Measurements from ENCODE around the gene SLC48A1. TPM values are rescaled to one million over a fixed set of nuclear protein-coding genes. Genes with fewer than 3 reads are reported as not detected.

The SLC48A1 gene
- polyA plus RNA-seq, 3 donors = 9.4 to 19.6 (median 15.8) TPM

DNA sequence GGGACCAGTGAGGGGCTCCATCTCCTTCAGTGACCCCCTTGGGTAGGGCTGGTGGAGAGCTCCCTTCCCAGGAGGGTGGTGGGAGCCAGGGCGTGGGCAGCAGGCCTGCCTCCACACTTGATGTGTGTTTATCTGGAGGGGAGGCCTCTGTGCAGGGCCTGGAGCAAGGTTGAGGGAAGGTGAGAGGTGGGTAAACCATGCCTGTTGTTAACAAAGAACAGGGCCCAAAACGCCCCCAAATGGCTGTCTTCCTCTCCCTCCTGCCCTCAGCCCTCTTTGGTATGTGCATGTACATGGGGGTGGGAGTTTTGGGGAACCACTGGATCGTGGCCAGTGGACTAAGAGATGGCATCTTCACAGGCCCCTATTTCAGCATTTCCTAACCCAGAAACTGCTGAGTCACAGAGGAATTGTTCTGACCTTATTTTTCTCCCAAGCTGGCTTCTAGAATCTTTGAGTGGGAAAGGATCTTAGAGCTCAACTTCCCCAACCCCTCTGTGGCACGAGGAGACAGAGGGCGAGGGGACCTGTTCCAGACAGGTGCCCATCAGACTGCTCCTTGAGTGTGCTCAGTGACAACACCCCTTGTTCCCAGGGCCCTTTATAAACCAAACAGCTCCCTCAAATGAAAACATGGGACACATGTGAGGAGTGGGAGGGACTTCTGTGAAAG is 3.6 kb downstream of the SLC48A1 start:
- H3K9ac ChIP-seq (ENCODE audit: insufficient read depth, low read length, poor library complexity, severe bottlenecking) = no peak overlapping the region
- H3K4me2 ChIP-seq (replicated peaks; ENCODE audit: extremely low read depth, low read length, poor library complexity, severe bottlenecking) = peak overlapping the region; percentile 15
- H3K27me3 ChIP-seq (ENCODE audit: control insufficient read depth in 2 of 2, insufficient read depth in 2 of 2, low read length in 2 of 2) = no peaks in the 10 kb centered on the region
- peaks cover 2 to 11% (median 2%) of the 10 kb centered on the region in 3 donors for H3K27me3 Mint-ChIP-seq (ENCODE audit: low read depth in 3 of 3)
- intact Hi-C loops (cut with micrococcal nuclease) = loop anchor here in 1 of 2 donors (5.0 kb wide), 2 partner anchors 34 to 124 kb away; no protein-coding TSS in a partner anchor
- H3K4me1 ChIP-seq (ENCODE audit: control insufficient read depth in 1 of 2, insufficient read depth in 2 of 2, low read length in 2 of 2) = peaks cover 54 to 56% of the 10 kb centered on the region in 2 donors
- H3K4me3 Mint-ChIP-seq = peak overlapping the region in 1 of 2 donors; percentile 46
- H3K79me2 ChIP-seq (ENCODE audit: insufficient read depth, low read length) = peaks cover 9% of the 10 kb centered on the region
- TF ChIP-seq, protein P1, sequence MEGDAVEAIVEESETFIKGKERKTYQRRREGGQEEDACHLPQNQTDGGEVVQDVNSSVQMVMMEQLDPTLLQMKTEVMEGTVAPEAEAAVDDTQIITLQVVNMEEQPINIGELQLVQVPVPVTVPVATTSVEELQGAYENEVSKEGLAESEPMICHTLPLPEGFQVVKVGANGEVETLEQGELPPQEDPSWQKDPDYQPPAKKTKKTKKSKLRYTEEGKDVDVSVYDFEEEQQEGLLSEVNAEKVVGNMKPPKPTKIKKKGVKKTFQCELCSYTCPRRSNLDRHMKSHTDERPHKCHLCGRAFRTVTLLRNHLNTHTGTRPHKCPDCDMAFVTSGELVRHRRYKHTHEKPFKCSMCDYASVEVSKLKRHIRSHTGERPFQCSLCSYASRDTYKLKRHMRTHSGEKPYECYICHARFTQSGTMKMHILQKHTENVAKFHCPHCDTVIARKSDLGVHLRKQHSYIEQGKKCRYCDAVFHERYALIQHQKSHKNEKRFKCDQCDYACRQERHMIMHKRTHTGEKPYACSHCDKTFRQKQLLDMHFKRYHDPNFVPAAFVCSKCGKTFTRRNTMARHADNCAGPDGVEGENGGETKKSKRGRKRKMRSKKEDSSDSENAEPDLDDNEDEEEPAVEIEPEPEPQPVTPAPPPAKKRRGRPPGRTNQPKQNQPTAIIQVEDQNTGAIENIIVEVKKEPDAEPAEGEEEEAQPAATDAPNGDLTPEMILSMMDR (IDR thresholded peaks at IDR 0.05) = no peak
- peak overlapping the region; percentile 39 to 59 for H3K27ac ChIP-seq (ENCODE audit: low read depth in 1 of 2, low read length in 2 of 2)
- H2AFZ ChIP-seq (ENCODE audit: insufficient read depth, low read depth, low read length, poor library complexity, severe bottlenecking) = no peak overlapping the region
- peaks cover 54% of the 10 kb centered on the region for H3K4me1 Mint-ChIP-seq
- no peaks in the 10 kb centered on the region for H3K9me3 ChIP-seq (replicated peaks in 1 of 2; ENCODE audit: control insufficient read depth in 1 of 2, insufficient read depth in 1 of 2, low read length in 2 of 2)
- peaks cover 0 to 7% (median 0%) of the 10 kb centered on the region in 7 donors for H3K9me3 Mint-ChIP-seq
- whole genome bisulfite sequencing (ENCODE audit: insufficient coverage) = 0% methylated on average over 2 of the region's 5 CpGs
- H3K4me3 ChIP-seq (replicated peaks in 1 of 3; ENCODE audit: low read depth in 2 of 3, low read length in 3 of 3) = peak overlapping the region in 1 of 3 experiments; percentile 14
- H3K27ac Mint-ChIP-seq = peak overlapping the region; percentile 77 to 94 (median 86)
- peaks cover 63% of the 10 kb centered on the region for H4K20me1 ChIP-seq (ENCODE audit: insufficient read depth, low read length)
- DNase-seq = peak; percentile 36 to 68 (median 63)
- H3K36me3 ChIP-seq (replicated peaks in 1 of 2; ENCODE audit: control insufficient read depth in 1 of 2, insufficient read depth in 2 of 2, low read length in 2 of 2) = peaks cover 0 to 9% of the 10 kb centered on the region in 2 donors
- peaks cover 6 to 8% of the 10 kb centered on the region in 2 donors for H3K36me3 Mint-ChIP-seq

DNA sequence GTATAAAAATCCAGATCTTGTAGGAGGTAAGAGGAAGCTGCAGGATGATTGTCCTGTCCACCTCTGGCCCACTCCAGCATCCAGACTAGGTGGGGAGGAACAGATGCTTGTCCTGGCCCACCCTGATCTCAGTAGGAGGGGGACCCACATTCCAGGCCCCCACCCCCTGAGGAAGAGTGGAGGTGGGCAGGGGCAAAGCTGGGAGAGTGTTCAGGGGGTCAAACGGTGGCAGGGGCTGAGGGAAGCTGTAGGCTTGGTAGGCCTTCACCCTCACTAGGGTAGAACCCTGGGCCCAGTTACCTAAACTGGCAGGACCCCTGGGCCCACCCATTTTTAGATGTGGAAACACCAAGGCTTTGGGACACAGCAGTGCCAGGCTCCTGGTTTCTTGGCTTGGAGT is 4.1 kb downstream of the SLC48A1 start:
- Histone ChIP-seq H3K4me3 (replicated peaks in 1 of 3; ENCODE audit: low read depth in 2 of 3, low read length in 3 of 3) (peak overlapping the region in 1 of 3 experiments; percentile 14), H4K20me1 (ENCODE audit: insufficient read depth, low read length) (peaks cover 69% of the 10 kb centered on the region), H3K9ac (ENCODE audit: insufficient read depth, low read length, poor library complexity, severe bottlenecking) (no peak overlapping the region), H3K27ac (ENCODE audit: low read depth in 1 of 2, low read length in 2 of 2) (peak overlapping the region; percentile 39 to 59), H3K9me3 (replicated peaks in 1 of 2; ENCODE audit: control insufficient read depth in 1 of 2, insufficient read depth in 1 of 2, low read length in 2 of 2) (no peaks in the 10 kb centered on the region), H3K36me3 (replicated peaks in 1 of 2; ENCODE audit: control insufficient read depth in 1 of 2, insufficient read depth in 2 of 2, low read length in 2 of 2) (peaks cover 4 to 14% of the 10 kb centered on the region in 2 donors), H3K79me2 (ENCODE audit: insufficient read depth, low read length) (peaks cover 9% of the 10 kb centered on the region), H2AFZ (ENCODE audit: insufficient read depth, low read depth, low read length, poor library complexity, severe bottlenecking) (no peak overlapping the region), H3K4me1 (ENCODE audit: control insufficient read depth in 1 of 2, insufficient read depth in 2 of 2, low read length in 2 of 2) (peaks cover 54 to 56% of the 10 kb centered on the region in 2 donors), H3K27me3 (ENCODE audit: control insufficient read depth in 2 of 2, insufficient read depth in 2 of 2, low read length in 2 of 2) (no peaks in the 10 kb centered on the region), H3K4me2 (replicated peaks; ENCODE audit: extremely low read depth, low read length, poor library complexity, severe bottlenecking) (peak overlapping the region; percentile 15)
- H3K4me3 Mint-ChIP-seq = peak overlapping the region in 1 of 2 donors; percentile 46
- intact Hi-C loops (cut with micrococcal nuclease) = loop anchor here in 1 of 2 donors (5.0 kb wide), 2 partner anchors 35 to 125 kb away; no protein-coding TSS in a partner anchor
- peaks cover 54% of the 10 kb centered on the region for H3K4me1 Mint-ChIP-seq
- no CpG with 5 or more reads among the region's 1 CpG for WGBS (ENCODE audit: insufficient coverage)
- DNase-seq = no peak
- TF ChIP-seq, protein P1 (IDR thresholded peaks at IDR 0.05) = no peak
- H3K9me3 Mint-ChIP-seq = peaks cover 0 to 7% (median 0%) of the 10 kb centered on the region in 7 donors
- H3K27ac Mint-ChIP-seq = peak overlapping the region; percentile 77 to 94 (median 86)
- peaks cover 12 to 14% of the 10 kb centered on the region in 2 donors for H3K36me3 Mint-ChIP-seq
- H3K27me3 Mint-ChIP-seq (ENCODE audit: low read depth in 3 of 3) = peaks cover 2 to 9% (median 2%) of the 10 kb centered on the region in 3 donors

Measured in CD14-positive monocyte (primary cell).